ENCODE measurements around the gene ABCC3. TPM values are rescaled to one million over a fixed set of nuclear protein-coding genes. Genes with fewer than 3 reads are reported as not detected.
A peak's percentile ranks its signal among the peaks of the same experiment; 100 is the strongest.

The ABCC3 gene
- total RNA-seq, 1 donor from 2014 or later: 0.68 TPM

- intact Hi-C loops (cut with DNase I): no loop called here
- ATAC-seq (no peak), DNase-seq (ENCODE audit: missing footprints) (no peak)
These were observed 9.4 kb upstream of the ABCC3 start for GRCh38 chr17:50625032-50625871.

GRCh38 chr17:50626037-50626574, 8.6 kb upstream of the ABCC3 start:
- DNase-seq (ENCODE audit: missing footprints) (peak; percentile 84), ATAC-seq (peak; percentile 80)
- intact Hi-C loops (cut with DNase I): loop anchor here (1.0 kb wide), 2 partner anchors 79 to 144 kb away; partner anchors contain the start of gene SPATA20

DNA sequence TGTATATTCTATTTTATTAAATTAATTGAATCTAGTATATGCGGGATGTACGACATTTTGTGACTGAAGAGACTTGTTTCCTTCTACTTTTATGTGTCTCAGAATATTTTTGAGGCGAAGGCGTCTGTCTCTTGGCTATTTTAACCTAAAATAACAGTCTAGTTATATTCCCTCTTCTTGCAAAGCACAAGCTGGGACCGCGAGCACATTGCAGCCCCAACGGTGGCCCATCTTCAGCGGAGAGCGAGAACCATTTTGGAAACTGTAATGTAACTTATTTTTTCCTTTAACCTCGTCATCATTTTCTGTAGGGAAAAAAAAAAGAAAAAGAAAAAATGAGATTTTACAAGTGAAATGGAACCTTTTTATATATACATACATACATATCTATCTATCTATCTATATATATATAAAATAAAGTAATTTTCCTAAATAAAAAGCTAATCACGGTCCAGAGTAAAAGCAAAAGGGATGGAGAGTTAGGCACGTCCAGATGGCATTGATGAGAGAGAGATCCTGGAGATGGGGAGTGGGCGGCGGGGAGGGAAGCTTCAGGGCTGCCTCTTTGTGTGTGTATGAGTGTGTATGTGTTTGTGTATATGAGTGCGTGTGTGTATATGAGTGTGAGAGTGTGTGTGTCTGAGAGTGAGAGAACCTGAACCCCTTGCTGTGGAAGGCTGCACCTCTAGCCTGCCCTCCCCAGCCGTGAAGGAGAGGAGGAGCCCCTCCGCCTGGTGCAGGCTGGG, 7.5 kb upstream of the ABCC3 start:
- intact Hi-C loops (cut with DNase I): no loop called here
- DNase-seq (ENCODE audit: missing footprints) (peak; percentile 5), ATAC-seq (no peak)

DNA sequence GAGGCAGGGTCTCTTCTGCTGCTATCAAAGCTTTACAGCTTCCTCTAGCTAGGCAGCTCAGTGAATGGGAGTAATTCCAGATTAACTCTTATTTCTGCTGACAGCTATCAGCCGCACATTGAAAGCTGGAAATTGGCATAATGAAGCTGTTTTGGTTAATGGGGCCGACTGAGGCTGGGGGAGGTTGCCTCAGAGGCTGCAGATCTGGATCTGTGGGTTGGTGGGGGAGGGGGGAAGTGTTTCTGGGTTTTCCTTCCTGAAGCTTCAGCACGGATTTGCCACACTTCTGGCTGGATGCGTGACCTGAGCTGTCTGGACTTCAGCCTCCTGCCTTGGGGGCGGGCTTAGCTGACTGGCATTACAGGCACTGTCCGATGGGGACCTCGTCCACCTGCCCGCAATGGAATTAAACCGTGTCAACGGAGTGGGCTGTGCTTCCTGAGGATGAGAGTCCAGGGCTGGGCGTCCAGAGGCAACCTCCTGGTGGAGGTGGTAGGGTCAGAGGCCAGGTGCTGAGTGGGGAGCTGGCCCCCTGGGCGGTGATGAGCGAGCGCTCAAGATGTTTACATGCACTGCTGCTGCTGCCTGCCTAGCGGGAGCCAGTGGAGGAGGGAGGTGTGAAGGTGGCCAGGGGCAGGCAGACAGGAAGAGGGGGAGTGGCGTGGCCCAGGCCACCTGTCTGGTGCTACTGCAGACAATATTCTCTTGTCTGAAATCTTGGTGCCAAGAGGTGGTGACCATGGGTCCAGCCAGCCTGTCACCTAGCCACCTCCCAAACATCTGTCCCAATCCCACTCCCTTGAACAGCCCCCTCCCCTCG, 6.7 kb upstream of the ABCC3 start:
- intact Hi-C loops (cut with DNase I): no loop called here
- DNase-seq (ENCODE audit: missing footprints): no peak
- no peak for ATAC-seq

DNA sequence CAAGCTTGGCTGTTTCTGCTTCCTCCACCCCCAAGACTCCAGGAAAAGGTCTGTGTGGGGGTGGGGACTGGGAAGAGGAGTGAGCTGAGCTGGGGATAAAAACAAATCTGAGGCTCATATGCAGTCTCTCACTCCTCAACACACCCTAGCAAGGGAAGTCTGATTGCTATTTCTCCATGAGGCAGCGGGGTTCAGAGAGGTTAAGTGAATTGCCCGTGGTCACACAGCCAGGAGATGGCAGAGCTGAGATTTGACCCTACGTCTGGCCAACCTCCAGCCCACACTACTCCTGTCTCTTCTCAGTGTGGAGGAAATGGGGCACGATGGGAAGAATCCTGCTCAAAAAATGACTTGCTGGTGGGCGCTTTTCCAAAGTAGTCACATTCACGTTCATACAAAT, 4.8 kb upstream of the ABCC3 start:
- ATAC-seq (no peak), DNase-seq (ENCODE audit: missing footprints) (peak; percentile 6)
- intact Hi-C loops (cut with DNase I): loop anchor here (2.0 kb wide), 1 partner anchor 51 kb away; no protein-coding TSS in a partner anchor

GRCh38 chr17:50630524-50631194, 4.0 kb upstream of the ABCC3 start:
- ATAC-seq (peak; percentile 49), DNase-seq (ENCODE audit: missing footprints) (peak; percentile 53)
- intact Hi-C loops (cut with DNase I): loop anchor here (2.0 kb wide), 1 partner anchor 50 kb away; no protein-coding TSS in a partner anchor

GRCh38 chr17:50631195-50631907, 3.3 kb upstream of the ABCC3 start:
- intact Hi-C loops (cut with DNase I): loop anchor here (2.0 kb wide), 1 partner anchor 49 kb away; no protein-coding TSS in a partner anchor
- ATAC-seq (no peak), DNase-seq (ENCODE audit: missing footprints) (peak; percentile 31)

GRCh38 chr17:50631908-50632571, 2.6 kb upstream of the ABCC3 start:
- intact Hi-C loops (cut with DNase I): loop anchor here (2.0 kb wide), 1 partner anchor 49 kb away; no protein-coding TSS in a partner anchor
- ATAC-seq (no peak), DNase-seq (ENCODE audit: missing footprints) (peak; percentile 30)

DNA sequence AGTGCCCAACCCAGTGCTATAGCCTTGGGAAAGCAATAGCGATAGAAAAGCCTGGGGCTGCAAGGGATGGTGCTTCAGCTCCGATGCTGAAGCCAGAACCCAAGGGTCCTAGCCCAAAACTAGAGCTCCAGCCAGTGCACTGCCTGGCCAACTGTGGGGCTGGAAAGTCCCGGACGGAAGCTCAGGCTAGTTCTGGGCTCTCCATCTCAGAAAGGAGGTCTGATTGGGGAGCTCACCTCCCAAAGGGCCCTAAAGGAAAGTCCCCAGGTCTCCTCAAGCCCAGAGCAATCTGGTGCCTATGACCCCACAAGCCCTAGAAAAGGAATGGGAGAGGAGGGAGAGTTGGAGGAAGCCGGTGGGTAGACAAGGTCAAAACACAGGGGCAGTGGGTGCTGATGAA, 2.0 kb upstream of the ABCC3 start:
- DNase-seq (ENCODE audit: missing footprints) (no peak), ATAC-seq (no peak)
- intact Hi-C loops (cut with DNase I): no loop called here

DNA sequence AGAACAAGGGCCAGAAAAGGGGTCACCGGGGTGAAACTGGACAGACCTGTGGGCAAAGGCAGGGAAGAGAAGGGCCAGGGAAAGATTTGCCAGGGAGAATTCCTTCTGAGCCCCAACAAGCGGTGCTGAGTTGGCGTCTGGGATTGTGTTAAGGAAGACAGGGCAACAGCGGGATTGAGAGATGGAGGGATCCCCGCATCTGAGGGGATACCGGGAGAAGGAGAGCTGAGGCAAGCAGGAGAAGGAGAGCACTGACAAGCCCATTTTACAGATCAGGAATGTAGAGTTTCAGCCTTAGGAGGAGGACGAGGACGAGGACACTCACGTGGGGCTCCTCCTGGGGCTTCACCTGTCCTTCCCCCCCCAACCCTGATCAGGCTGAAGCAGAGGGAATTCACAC, 998 bp upstream of the ABCC3 start:
- no peak for ATAC-seq
- peak; percentile 7 for DNase-seq (ENCODE audit: missing footprints)
- intact Hi-C loops (cut with DNase I): no loop called here

DNA sequence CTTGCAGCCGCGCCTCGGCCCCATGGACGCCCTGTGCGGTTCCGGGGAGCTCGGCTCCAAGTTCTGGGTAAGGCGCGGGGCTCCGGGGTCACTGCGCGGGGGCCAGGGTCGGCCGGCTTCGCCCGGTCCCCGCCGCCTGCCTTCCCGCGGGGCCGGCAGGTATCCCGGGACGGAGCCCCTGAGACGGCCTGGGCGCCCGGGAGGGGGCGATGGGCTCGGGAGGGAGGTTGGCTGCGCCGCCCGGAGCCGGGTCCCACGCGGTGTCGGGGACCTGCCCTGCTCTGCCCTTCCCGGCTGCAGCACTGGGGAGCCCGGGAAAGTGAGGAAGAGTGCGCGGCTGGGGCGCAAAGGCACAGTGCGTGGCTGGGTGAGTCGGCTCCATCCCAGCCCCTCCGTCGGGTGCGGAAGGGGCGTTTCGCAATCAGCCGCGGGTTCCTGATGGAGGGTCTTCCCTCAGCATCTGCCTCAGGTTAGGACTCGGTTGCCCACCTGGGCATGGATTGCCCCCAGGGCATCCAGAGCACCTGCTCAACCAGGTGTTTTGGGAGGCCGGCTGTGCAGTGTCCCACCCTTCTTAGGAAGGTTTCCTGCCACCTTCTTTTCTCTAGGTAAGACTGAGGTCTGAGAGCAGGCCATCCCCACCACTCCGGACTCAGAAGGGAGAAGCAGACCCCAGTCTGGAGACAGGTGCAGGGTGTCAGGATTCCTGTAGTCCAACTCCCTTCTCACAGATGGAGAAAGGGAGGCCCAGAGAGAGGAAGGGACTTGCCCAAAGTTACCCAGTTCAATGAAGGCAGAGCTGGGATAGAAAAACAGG, 442 bp downstream of the ABCC3 start:
- ATAC-seq (no peak), DNase-seq (ENCODE audit: missing footprints) (peak; percentile 57)

DNA sequence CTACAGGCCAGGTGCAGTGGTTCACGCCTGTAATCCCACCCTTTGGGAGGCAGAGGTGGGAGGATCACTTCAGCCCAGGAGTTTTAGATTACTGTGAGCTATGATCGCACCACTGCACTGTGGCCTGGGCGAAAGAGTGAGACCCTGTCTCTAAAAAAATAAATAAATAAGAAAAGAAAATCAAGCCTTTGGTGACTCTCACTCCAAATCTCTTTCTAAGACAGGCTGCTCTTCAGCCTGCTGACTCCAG, 976 bp downstream of the ABCC3 start:
- no peak for DNase-seq (ENCODE audit: missing footprints)
- no peak for ATAC-seq
- intact Hi-C loops (cut with DNase I): no loop called here

More for the DNA sequence above, 442 bp downstream of the ABCC3 start:
- intact Hi-C loops (cut with DNase I): no loop called here

DNA sequence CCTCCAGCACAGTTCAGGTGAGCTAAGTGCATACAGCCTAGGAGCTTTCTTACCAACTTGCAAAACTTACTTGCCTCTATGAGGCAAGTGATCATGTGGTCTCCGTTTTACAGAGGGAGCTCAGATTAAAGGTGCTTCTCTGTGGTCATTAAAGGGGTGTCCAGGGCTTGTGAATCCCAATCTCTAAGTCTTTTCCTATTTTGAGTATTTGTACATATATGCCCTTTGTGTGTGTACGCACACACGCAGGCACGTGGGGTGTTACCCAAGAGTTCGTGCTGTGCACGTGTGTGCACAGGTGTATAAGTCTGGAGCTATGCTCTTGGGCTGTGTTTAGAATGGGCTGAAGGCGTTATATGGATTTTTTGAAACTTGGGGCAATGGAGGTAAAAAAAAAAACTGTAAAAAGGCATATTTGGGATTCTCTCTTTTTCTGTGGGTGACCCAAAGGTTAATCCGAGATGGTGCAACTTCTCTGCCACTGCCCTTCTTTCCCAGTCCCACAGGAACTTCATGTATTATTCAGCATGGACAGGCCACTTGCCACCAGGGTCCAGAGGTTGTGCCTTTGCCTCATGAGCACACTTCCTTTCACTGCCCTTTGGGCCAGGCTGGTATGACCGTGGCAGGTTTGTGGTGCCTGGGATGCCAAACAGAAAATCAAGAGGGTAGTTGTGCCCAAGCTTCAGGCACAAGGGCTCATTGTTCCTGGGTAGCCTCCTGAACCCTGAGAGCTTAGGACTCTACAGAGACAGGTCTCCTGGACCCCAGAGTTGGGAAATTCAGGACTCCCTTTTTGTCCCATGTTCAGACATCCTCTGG, 1.5 kb downstream of the ABCC3 start:
- DNase-seq (ENCODE audit: missing footprints) (peak; percentile 15), ATAC-seq (no peak)
- intact Hi-C loops (cut with DNase I): no loop called here

- intact Hi-C loops (cut with DNase I): no loop called here
- peak; percentile 56 for DNase-seq (ENCODE audit: missing footprints)
- no peak for ATAC-seq
These were observed 2.1 kb downstream of the ABCC3 start for GRCh38 chr17:50636804-50637195.

DNA sequence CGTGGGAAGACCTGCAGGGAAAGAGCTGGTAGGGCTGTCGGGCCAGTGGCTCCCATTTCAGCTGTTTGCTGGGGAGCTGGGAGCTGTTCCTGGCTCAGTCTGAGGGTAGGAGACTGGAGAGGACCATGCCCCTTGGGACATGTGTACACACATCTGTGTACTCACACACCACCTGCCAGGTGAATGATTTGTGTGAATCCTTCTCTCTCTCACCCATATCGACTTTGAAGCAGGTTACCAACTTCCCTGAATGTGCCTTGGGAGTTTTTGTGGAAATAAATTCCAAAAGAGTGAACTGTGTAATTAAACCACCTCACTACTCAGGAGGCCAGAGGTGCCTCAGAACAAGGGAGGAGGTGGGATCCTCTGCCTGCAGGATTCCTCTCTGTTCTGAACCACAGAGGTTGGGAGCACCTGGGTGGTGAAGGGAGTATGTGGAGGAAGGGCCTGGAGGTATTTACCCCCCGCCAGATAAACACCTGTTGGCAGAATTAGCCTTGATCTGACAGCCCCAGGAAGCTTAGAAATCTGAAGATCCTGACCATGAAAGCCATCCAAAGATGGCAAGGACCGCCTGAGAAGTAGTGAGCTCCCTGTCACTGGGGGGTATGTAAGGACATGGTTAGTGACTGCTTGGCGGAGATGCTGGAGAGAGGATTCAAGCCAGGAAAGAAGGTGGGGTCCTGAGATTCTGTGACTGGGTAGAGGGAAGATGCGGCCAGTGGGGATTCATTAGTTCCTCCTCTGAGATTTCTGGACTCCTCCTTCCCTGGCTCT, 3.3 kb downstream of the ABCC3 start:
- ATAC-seq (no peak), DNase-seq (ENCODE audit: missing footprints) (peak; percentile 33)
- intact Hi-C loops (cut with DNase I): no loop called here

All from Right ventricle myocardium inferior (tissue), 1 donor.